ENCODE measurements around the gene EFCAB6.
"Not testable (repeated sequence)": the region's sequence is repeated elsewhere in the genome, so short reads cannot be mapped to it uniquely, and the experiment has no call there.

Gene EFCAB6

GRCh38 chr22:43706151-43706550, 106.0 kb downstream of the EFCAB6 start:
- no peak for DNase-seq (ENCODE audit: low spot score)

- no peak for DNase-seq (ENCODE audit: low spot score)
These were observed 108.1 kb downstream of the EFCAB6 start for GRCh38 chr22:43704051-43704450.

GRCh38 chr22:43698403-43698802, 113.7 kb downstream of the EFCAB6 start:
- no peak for DNase-seq (ENCODE audit: low spot score)

GRCh38 chr22:43697894-43698293, 114.2 kb downstream of the EFCAB6 start:
- DNase-seq (ENCODE audit: low spot score): no peak

GRCh38 chr22:43693249-43693648, 118.9 kb downstream of the EFCAB6 start:
- no peak for DNase-seq (ENCODE audit: low spot score)

- no peak for DNase-seq (ENCODE audit: low spot score)
These were observed 122.7 kb downstream of the EFCAB6 start for GRCh38 chr22:43689356-43689755.

- DNase-seq (ENCODE audit: low spot score): no peak
These were observed 129.3 kb downstream of the EFCAB6 start for GRCh38 chr22:43682851-43683250.

- DNase-seq (ENCODE audit: low spot score): peak; percentile 9
These were observed 130.3 kb downstream of the EFCAB6 start for GRCh38 chr22:43681731-43682360.

GRCh38 chr22:43670513-43670912, 141.6 kb downstream of the EFCAB6 start:
- no peak for DNase-seq (ENCODE audit: low spot score)

GRCh38 chr22:43669190-43669589, 142.9 kb downstream of the EFCAB6 start:
- no peak for DNase-seq (ENCODE audit: low spot score)

GRCh38 chr22:43667656-43668055, 144.4 kb downstream of the EFCAB6 start:
- DNase-seq (ENCODE audit: low spot score): no peak

- DNase-seq (ENCODE audit: low spot score): no peak
These were observed 145.6 kb downstream of the EFCAB6 start for GRCh38 chr22:43666457-43666856.

- no peak for DNase-seq (ENCODE audit: low spot score)
These were observed 153.3 kb downstream of the EFCAB6 start for GRCh38 chr22:43658823-43659222.

GRCh38 chr22:43656581-43656980, 155.5 kb downstream of the EFCAB6 start:
- DNase-seq (ENCODE audit: low spot score): not testable (repeated sequence)

- DNase-seq (ENCODE audit: low spot score): no peak
These were observed 157.8 kb downstream of the EFCAB6 start for GRCh38 chr22:43654271-43654670.

GRCh38 chr22:43652845-43653244, 159.3 kb downstream of the EFCAB6 start:
- DNase-seq (ENCODE audit: low spot score): no peak

- no peak for DNase-seq (ENCODE audit: low spot score)
These were observed 168.7 kb downstream of the EFCAB6 start for GRCh38 chr22:43643387-43643786.

GRCh38 chr22:43642319-43643206, 169.5 kb downstream of the EFCAB6 start:
- DNase-seq (ENCODE audit: low spot score): peak; percentile 46

- no peak for DNase-seq (ENCODE audit: low spot score)
These were observed 172.7 kb downstream of the EFCAB6 start for GRCh38 chr22:43639228-43639948.

- DNase-seq (ENCODE audit: low spot score): no peak
These were observed 174.5 kb downstream of the EFCAB6 start for GRCh38 chr22:43637275-43638260.

- DNase-seq (ENCODE audit: low spot score): no peak
These were observed 176.0 kb downstream of the EFCAB6 start for GRCh38 chr22:43636086-43636485.

GRCh38 chr22:43635101-43635500, 177.0 kb downstream of the EFCAB6 start:
- DNase-seq (ENCODE audit: low spot score): no peak

Data from SW480 (cell line).